Measurements from ENCODE around the gene ETV6. TPM values are rescaled to one million over a fixed set of nuclear protein-coding genes. Genes with fewer than 3 reads are reported as not detected.

ETV6 gene
- polyA plus RNA-seq, 2 of the 4 experiments (the other 2 are of a cell fraction) = 4.0 to 7.0 TPM

DNA sequence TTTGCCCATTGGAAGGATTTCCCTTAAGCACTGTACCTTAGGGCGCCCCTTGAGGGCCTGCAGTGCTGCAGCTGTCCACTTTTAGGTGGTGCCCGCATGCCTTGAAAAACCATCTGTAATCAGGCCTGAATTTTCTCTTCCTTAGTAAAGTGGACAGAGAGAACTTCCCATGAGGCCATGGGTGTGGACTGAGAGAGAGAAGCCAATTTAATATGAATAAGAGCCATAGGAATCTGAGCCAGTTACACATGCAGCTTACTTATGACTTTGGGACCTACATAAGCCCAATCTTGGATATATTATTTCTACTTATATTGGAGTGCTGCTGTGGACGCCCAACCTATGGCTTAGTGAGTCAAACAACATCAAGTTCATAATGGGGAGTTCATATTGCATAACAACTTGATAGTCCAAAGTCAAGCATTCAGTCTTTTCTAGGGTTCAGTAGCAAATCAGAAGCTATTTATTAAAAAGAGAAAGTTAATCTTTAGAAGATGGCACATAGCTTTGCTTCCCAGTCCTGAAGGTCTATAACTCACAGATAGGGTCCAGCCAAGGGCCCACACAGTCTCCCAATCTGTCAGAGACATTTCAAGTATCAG, 11.1 kb upstream of the ETV6 start:
- Histone ChIP-seq H3K4me2 (no peak overlapping the region), H3K9me3 (peaks cover 16% of the 10 kb centered on the region), H3K4me1 (no peaks in the 10 kb centered on the region), H3K27ac (no peak overlapping the region), H3K4me3 (no peak overlapping the region)
- TF ChIP-seq JUN (IDR thresholded peaks at IDR 0.05) = no peak
- POLR2A ChIA-PET = no interaction called here
- FAIRE-seq (no peak), DNase-seq (ENCODE audit: low read depth in 1 of 2, low spot score in 1 of 2) (no peak), ATAC-seq (no peak)
- WGBS (ENCODE audit: missing lambda C conversion rate) = 58% methylated on average over 3 of the region's 3 CpGs
- CTCF ChIA-PET = no interaction called here

GRCh38 chr12:11639454-11639853, 10.0 kb upstream of the ETV6 start:
- Histone ChIP-seq H3K4me3 (no peak overlapping the region), H3K4me2 (no peak overlapping the region), H3K27ac (no peak overlapping the region), H3K9me3 (peaks cover 16% of the 10 kb centered on the region), H3K4me1 (no peaks in the 10 kb centered on the region)
- FAIRE-seq (no peak), ATAC-seq (no peak), DNase-seq (ENCODE audit: low read depth in 1 of 2, low spot score in 1 of 2) (no peak)
- no peak for TF ChIP-seq EHF (CRISPR knock-in tag; IDR thresholded peaks at IDR 0.05)
- TF ChIP-seq RAD21 (conservative IDR thresholded peaks at IDR 0.05 in 1 of 2, IDR thresholded peaks at IDR 0.05 in 1 of 2) = no peak
- TF ChIP-seq, protein P1, sequence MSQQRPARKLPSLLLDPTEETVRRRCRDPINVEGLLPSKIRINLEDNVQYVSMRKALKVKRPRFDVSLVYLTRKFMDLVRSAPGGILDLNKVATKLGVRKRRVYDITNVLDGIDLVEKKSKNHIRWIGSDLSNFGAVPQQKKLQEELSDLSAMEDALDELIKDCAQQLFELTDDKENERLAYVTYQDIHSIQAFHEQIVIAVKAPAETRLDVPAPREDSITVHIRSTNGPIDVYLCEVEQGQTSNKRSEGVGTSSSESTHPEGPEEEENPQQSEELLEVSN (IDR thresholded peaks at IDR 0.05; ENCODE audit: borderline replicate concordance, low read depth) = no peak
- no peak for TF ChIP-seq ZFP36 (IDR thresholded peaks at IDR 0.05; ENCODE audit: borderline replicate concordance, partially characterized antibody)
- TF ChIP-seq JUNB (IDR thresholded peaks at IDR 0.05) = no peak
- TF ChIP-seq BCL3 (IDR thresholded peaks at IDR 0.05) = no peak
- TF ChIP-seq CBX2 (IDR thresholded peaks at IDR 0.05; ENCODE audit: borderline replicate concordance, low read depth) = no peak
- TF ChIP-seq RCOR1 (IDR thresholded peaks at IDR 0.05; ENCODE audit: low read depth, low read length) = no peak
- TF ChIP-seq ESRRA (IDR thresholded peaks at IDR 0.05; ENCODE audit: borderline replicate concordance, low read length) = no peak
- CTCF ChIA-PET = interaction anchor here (1.8 to 1.9 kb wide), 2 partner anchors 58 to 394 kb away, joined by 4 to 5 read pairs; no protein-coding TSS in a partner anchor
- POLR2A ChIA-PET = no interaction called here
- WGBS (ENCODE audit: missing lambda C conversion rate) = 63% methylated on average over 5 of the region's 5 CpGs

DNA sequence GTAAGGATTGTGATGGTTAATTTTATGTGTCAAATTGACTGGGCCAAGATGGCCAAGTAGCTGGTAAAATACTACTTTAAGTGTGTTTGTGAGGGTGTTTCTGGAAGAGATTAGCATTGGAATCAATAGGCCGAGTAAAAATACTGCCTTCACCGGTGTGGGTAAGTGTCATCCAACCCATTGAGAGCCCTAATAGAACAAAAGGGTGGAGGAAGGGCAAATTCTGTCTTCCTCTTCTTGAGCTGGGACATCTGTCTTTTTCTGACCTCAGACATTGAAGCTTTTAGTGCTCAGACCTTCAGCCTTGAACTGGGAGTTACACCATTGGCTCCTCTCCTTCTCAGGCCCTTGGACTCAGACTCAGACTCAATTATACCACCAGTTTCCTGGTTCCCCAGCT, 8.0 kb upstream of the ETV6 start:
- POLR2A ChIA-PET = no interaction called here
- no peaks in the 10 kb centered on the region for H3K4me1 ChIP-seq
- ATAC-seq = no peak

GRCh38 chr12:11642785-11643184, 6.7 kb upstream of the ETV6 start:
- no peaks in the 10 kb centered on the region for H3K4me1 ChIP-seq
- no peak overlapping the region for H3K4me2 ChIP-seq
- ATAC-seq = no peak
- FAIRE-seq = no peak
- CTCF ChIA-PET = interaction anchor here (0.6 to 1.9 kb wide), 3 partner anchors 25 to 1413 kb away, joined by 3 to 5 read pairs (median 3); no protein-coding TSS in a partner anchor
- no peak for DNase-seq (ENCODE audit: low read depth in 1 of 2, low spot score in 1 of 2)
- 36% methylated on average over 1 of the region's 1 CpG for WGBS (ENCODE audit: missing lambda C conversion rate)
- H3K9me3 ChIP-seq = no peaks in the 10 kb centered on the region
- TF ChIP-seq KDM5A (IDR thresholded peaks at IDR 0.05) (no peak), POLR2AphosphoS2 (conservative IDR thresholded peaks at IDR 0.05; ENCODE audit: low read length) (no peak), RARB (CRISPR knock-in tag; IDR thresholded peaks at IDR 0.05) (no peak), TP53 (CRISPR knock-in tag; IDR thresholded peaks at IDR 0.05) (no peak), MAX (IDR thresholded peaks at IDR 0.05) (no peak)
- TF ChIP-seq, protein P2, sequence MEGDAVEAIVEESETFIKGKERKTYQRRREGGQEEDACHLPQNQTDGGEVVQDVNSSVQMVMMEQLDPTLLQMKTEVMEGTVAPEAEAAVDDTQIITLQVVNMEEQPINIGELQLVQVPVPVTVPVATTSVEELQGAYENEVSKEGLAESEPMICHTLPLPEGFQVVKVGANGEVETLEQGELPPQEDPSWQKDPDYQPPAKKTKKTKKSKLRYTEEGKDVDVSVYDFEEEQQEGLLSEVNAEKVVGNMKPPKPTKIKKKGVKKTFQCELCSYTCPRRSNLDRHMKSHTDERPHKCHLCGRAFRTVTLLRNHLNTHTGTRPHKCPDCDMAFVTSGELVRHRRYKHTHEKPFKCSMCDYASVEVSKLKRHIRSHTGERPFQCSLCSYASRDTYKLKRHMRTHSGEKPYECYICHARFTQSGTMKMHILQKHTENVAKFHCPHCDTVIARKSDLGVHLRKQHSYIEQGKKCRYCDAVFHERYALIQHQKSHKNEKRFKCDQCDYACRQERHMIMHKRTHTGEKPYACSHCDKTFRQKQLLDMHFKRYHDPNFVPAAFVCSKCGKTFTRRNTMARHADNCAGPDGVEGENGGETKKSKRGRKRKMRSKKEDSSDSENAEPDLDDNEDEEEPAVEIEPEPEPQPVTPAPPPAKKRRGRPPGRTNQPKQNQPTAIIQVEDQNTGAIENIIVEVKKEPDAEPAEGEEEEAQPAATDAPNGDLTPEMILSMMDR (IDR thresholded peaks at IDR 0.05) = no peak
- POLR2A ChIA-PET = no interaction called here
- H3K27ac ChIP-seq = no peak overlapping the region
- no peak overlapping the region for H3K4me3 ChIP-seq

More for the DNA sequence above, 8.0 kb upstream of the ETV6 start:
- H3K27ac ChIP-seq = no peak overlapping the region
- FAIRE-seq (no peak), DNase-seq (ENCODE audit: low read depth in 1 of 2, low spot score in 1 of 2) (no peak)
- H3K9me3 ChIP-seq = peaks cover 3% of the 10 kb centered on the region; the same call in 1 of the 3 replicates
- H3K4me2 ChIP-seq = no peak overlapping the region
- CTCF ChIA-PET = interaction anchor here (0.9 to 1.9 kb wide), 3 partner anchors 11 to 392 kb away, joined by 3 to 5 read pairs (median 5); no protein-coding TSS in a partner anchor
- H3K4me3 ChIP-seq = no peak overlapping the region
- WGBS (ENCODE audit: missing lambda C conversion rate) = 78% methylated on average over 2 of the region's 2 CpGs
- TF ChIP-seq HOXA7 (CRISPR knock-in tag; IDR thresholded peaks at IDR 0.05) = no peak
- TF ChIP-seq EHF (CRISPR knock-in tag; IDR thresholded peaks at IDR 0.05) = no peak

Data from A549 (cell line).